Right lung (tissue), 5 donors: Measurements from ENCODE around the gene PRDM11. TPM values are rescaled to one million over a fixed set of nuclear protein-coding genes. Genes with fewer than 3 reads are reported as not detected.

ENCODE experiments used
- DNase-seq, 2 donors: peaks; one replicate each; pipeline ENCODE4 v3.0.0-alpha.2; 2013
- polyA plus RNA-seq, 5 donors: library from polyadenylated mRNA; unstranded; fragments of 120-200 nt; gene quantifications; one replicate each; pipeline versions ENCODE4 v1.2.1 to v1.2.3, GENCODE V29; 2013; ENCODE audit warnings: inconsistent platforms in 1 of 5, low replicate concordance in 1 of 5; ENCODE audit not compliant: insufficient read length in 5 of 5, insufficient read depth in 1 of 5

PRDM11 gene
- polyA plus RNA-seq, 5 donors = 14.2 to 24.7 (median 21.8) TPM

- DNase-seq = no peak
Measured at GRCh38 chr11:45260071-45260470, 113.6 kb downstream of the PRDM11 start.

GRCh38 chr11:45262900-45263299, 116.5 kb downstream of the PRDM11 start:
- DNase-seq = no peak

DNA sequence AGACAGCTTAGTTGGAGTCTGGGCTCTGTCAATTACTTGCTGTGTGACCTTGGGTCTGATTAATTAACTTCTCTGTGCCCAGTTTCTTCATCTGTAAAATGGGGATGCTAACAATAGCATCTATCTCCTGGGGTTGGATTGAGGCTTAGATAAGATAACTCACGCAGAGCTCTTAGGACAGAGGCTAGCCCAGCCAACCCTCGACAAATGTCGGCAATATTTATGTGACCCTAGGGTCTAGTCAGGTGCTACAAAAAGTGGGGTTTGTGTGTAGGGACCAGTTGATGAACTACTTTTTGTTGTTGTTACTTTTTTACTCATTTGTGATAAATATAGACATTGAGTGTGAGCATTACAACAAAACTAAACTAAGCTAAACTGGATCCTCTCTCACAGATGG, 117.3 kb downstream of the PRDM11 start:
- no peak for DNase-seq

DNA sequence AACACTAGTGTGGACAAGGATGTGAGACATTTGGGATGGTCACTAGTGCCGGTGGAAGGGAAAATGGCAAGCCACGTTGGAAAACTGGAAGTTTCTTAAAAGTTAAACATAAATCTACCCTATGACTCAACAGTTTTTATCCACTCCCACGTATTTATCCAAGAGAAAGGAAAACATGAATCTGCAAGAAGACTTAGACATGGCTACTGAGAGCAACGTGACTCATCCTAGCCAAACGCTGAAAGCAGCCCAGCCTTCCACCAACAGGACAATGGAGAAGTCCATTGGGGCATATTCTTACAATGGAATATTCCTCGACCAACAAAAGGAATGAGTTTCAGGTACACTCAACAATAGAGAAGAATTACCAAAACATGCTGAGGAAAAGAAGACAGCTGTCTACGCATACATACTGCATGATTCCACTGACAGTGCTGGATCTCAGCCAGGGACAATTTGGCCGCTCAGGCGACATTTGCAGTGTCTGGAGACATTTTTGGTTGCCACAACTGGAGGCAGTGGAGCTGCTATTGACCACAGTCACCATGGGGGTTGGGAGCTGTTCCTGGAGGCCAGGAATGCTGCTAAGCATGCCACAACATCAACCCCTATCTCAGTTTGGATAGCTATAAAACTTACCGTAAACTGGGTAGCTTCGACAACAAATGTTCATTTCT, 118.5 kb downstream of the PRDM11 start:
- no peak for DNase-seq

DNA sequence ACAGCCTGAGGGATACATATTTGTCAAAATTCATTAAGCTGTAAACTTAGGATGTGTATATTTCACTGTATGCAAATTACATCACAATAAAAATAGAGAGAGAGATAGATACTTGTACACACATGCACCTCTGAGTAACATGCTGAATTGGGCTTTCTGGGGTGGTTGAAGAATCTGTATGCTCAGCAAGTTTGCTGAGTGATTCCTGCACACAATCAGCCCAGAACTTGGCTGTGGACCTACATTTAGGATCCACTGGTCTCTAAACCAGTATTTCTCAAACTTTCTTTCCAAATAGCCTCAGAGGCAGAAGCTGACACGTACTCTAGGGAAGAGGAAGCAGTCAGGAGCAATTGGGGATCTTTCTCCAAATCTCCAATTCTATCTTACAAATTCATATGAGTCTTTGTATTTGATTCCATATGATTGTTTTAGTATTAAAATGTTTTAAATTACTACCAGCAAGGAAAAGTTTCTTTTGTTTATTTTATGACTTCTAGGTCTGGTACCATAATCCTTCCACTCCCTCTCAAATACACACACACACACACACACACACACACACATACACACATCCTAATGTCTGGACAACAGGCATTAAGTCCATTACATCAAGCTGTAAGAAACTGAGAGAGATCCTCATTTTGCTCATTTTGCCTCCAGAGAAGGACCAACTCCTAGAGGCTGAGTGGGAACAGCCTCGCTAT, 119.7 kb downstream of the PRDM11 start:
- no peak for DNase-seq

- DNase-seq = no peak
Measured at GRCh38 chr11:45266676-45267020, 120.2 kb downstream of the PRDM11 start.

DNA sequence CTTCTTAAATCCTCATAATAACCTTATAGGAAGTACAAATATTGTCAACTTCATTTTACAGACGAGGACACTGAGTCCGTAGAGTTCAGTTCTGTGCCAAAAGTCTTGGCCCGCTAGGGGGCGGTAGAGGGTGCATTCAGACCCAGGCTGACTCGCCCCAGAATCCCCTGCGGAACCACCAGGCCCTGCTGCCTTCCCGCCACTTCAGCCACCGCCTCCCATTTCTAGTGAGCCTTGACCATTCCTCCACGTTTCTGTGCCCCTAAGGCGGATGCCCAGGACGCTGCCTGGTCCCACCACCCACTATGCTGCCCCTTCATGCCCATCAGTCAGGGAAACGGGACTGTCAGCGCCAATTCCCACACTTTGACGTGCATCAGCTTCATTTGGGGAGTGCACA, 120.6 kb downstream of the PRDM11 start:
- no peak for DNase-seq

DNA sequence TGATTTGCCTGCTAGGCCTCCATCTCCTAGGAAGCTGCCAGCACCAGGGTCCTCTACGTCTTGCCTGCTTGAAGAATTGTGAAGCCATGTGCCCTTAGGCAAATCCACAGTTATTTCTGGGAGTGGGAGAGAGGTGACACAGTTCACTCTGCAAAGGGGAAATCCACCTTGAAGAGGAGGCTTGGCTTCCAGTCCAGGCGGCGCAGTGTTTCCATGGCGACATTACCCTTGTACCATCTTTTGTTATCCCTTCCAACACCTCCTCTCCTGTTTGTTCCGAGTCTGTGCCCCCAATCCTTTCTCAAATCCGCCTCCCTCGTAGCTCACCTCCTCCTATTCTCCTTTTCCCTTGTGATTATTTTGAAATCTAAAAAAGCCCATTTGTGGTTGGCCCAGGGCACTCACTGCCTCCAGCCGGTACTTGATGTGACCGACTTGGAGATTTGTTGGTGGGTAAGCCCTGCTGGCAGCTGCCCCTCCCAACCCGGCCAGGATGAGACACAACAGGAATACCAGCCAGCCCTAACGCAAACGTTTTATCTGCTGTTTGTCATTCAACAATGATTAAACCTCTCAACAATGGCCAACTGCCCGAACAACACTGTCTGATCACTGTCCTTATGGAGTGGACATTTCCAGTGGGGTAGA, 121.3 kb downstream of the PRDM11 start:
- DNase-seq = no peak

GRCh38 chr11:45269678-45270077, 123.2 kb downstream of the PRDM11 start:
- DNase-seq = no peak

DNA sequence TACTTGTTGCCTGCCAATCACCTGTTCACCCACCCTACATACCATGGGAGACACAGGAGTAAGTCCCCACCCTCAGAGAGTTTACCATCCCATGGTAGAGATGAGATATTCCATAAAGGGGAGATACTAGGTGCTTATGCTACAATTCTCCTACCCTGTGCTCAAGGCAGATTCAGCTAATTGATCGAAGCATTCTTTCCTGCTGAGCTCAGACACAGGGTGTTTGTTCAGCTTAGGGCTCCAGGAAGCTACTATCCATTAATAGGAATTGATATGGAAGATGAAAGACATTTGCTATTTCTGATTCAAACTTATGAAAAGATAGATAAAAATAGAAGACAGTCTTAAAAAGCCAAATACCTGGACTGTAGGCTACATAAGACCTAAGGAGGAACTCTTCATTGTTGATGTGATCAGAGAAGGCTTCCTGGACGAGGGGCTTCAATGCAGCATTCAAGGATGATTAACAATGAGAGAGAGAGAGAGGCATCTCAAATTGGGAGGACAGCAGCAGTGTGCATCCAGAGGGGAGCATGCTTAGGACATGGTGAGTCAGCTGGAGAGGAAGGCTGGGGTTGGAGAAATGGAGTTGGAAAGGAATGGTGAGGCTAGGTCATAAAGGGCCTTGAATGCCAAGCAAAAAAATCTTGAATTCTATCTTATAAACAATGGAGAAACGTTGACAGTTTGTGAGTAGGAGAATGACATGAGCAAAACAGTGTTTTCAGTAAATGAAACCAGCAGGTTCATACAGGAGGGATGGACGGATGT, 124.7 kb downstream of the PRDM11 start:
- no peak for DNase-seq

- DNase-seq = no peak
Measured at GRCh38 chr11:45272701-45273100, 126.3 kb downstream of the PRDM11 start.

DNA sequence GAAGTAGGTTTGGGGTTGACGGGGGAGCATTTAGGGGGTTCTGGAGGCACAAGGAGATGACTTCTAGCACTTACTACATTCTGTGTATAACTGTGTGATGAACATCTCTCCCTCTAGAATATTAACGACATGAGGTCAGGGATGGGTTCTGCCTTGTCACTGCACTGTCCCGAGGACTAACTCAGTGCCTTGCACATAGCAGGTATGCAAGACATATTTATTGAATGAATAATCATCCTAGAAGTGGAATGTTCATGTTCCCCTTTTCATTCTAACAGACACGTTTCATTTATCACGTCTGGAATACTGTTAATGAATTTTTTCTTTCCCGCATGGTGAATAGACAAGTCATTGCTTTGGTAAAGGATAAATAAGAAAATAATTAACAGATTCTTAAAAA, 127.1 kb downstream of the PRDM11 start:
- no peak for DNase-seq

DNA sequence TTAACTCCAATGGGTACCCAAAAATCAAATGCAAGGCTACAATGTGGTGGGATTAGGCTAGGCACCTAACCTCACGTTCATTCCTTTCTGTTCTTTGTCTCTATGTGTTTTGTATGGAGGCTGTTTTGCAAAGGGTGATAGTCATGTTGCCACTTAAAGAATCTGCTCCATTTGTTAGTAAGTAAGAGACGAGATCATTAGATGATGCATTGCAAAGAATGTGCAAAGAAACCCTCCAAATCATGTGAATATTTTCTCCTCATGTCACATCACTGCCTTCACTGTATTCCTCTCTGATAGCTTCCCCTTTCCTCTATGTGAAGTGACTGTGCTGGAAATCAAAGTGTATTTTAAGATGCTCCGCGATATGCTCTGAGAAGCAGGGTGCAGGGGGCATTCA, 127.8 kb downstream of the PRDM11 start:
- DNase-seq = no peak

GRCh38 chr11:45275828-45276227, 129.4 kb downstream of the PRDM11 start:
- no peak for DNase-seq

GRCh38 chr11:45278714-45279113, 132.3 kb downstream of the PRDM11 start:
- DNase-seq = no peak

DNA sequence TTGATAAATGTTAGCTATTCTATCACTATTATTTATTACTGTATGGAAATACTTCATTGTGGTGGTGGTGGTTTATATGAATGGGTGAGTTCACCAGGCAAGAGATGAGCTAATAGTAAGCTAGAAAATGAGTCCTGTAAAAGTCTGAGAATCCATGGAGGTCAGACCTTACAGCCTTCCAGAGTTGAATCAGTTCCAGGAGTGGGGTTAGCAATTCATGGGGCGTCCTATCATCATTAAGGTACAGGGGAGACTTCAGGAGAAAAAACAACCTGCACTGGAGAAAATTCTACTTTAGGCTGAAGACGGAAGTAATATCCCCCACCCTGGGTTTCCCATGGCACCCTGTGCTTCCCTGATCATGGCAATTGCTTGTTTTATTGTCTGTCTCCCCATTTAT, 133.2 kb downstream of the PRDM11 start:
- DNase-seq = no peak

GRCh38 chr11:45280449-45280848, 134.0 kb downstream of the PRDM11 start:
- no peak for DNase-seq

DNA sequence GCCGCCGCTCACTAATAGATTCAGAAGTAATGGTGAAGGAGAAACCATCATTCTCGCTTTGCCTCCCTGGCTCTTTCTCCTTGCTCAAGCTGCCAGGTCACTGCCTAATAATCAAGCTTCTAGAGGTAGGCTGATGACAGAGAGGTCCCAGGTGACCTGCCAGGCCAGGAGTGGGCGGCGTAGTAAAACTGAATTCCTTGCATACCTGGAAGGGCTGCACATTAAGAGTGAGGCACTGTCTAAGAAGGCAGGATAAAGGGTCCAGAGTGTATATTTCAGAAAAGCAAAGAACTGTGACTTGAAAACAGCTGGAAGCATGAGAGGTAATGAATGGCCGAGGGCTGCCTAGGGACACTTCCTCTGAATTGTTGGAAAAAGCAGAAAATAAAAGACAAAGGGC, 135.6 kb downstream of the PRDM11 start:
- no peak for DNase-seq
